HG02943 (cell line): ENCODE measurements around the gene ACRBP.

ENCODE experiments used
- ATAC-seq: cut with Tn5 transposase; IDR thresholded peaks from one replicate; pipeline ENCODE4 v1.9.1; 2021; ENCODE audit warnings: mild to moderate bottlenecking, low read depth, moderate library complexity; ENCODE audit not compliant: unreplicated experiment

Gene ACRBP

GRCh38 chr12:6650832-6651231 lies 3.6 kb upstream of the ACRBP start:
- no peak for ATAC-seq

GRCh38 chr12:6646276-6647082 lies 753 bp downstream of the ACRBP start:
- no peak for ATAC-seq

- ATAC-seq: no peak
Measured at GRCh38 chr12:6644903-6645302, 2.3 kb downstream of the ACRBP start.

- ATAC-seq: no peak
Measured at GRCh38 chr12:6644257-6644596, 3.0 kb downstream of the ACRBP start.

GRCh38 chr12:6643569-6644256 lies 3.5 kb downstream of the ACRBP start:
- no peak for ATAC-seq

- ATAC-seq: no peak
Measured at GRCh38 chr12:6641131-6641530, 6.1 kb downstream of the ACRBP start.

GRCh38 chr12:6640497-6640896 lies 6.7 kb downstream of the ACRBP start:
- no peak for ATAC-seq

GRCh38 chr12:6639151-6639801 lies 8.0 kb downstream of the ACRBP start:
- no peak for ATAC-seq

GRCh38 chr12:6638305-6638704 lies 8.9 kb downstream of the ACRBP start:
- ATAC-seq: no peak

GRCh38 chr12:6635856-6636531 lies 11.2 kb downstream of the ACRBP start, which contains the start of gene LPAR5:
LPAR5 (minus strand) TSS chr12:6635959; CDS start chr12:6621248, 14,711 bp downstream.
- ATAC-seq: no peak

GRCh38 chr12:6635375-6635855 lies 11.8 kb downstream of the ACRBP start:
- no peak for ATAC-seq

- no peak for ATAC-seq
Measured at GRCh38 chr12:6632026-6632983, 14.9 kb downstream of the ACRBP start.

- ATAC-seq: no peak
Measured at GRCh38 chr12:6631549-6631961, 15.7 kb downstream of the ACRBP start.

- ATAC-seq: no peak
Measured at GRCh38 chr12:6630736-6631135, 16.5 kb downstream of the ACRBP start.

- ATAC-seq: no peak
Measured at GRCh38 chr12:6627616-6628015, 19.6 kb downstream of the ACRBP start.

- ATAC-seq: no peak
Measured at GRCh38 chr12:6626654-6627283, 20.5 kb downstream of the ACRBP start.

GRCh38 chr12:6620885-6621274 lies 26.4 kb downstream of the ACRBP start:
- no peak for ATAC-seq

- no peak for ATAC-seq
Measured at GRCh38 chr12:6620137-6620884, 26.9 kb downstream of the ACRBP start.
